22Rv1 (cell line): ENCODE measurements around the gene KLK6.

Source experiments
- CTCF ChIP-seq: fragments of 450-650 bp; IDR thresholded peaks from 2 replicates; pipeline ENCODE4 v1.5.1; 2017; ENCODE audit warnings: mild to moderate bottlenecking
- ZFX ChIP-seq: fragments of 450-650 bp; IDR thresholded peaks from 2 replicates; pipeline ENCODE4 v1.6.1; 2017; ENCODE audit warnings: antibody characterized with exemption, borderline replicate concordance

GRCh38 chr19:51003316-51003715, 33.9 kb upstream of the KLK6 start:
- no peak for TF ChIP-seq CTCF
- no peak for TF ChIP-seq ZFX
